ENCODE data around the gene TRIML1.

DNA sequence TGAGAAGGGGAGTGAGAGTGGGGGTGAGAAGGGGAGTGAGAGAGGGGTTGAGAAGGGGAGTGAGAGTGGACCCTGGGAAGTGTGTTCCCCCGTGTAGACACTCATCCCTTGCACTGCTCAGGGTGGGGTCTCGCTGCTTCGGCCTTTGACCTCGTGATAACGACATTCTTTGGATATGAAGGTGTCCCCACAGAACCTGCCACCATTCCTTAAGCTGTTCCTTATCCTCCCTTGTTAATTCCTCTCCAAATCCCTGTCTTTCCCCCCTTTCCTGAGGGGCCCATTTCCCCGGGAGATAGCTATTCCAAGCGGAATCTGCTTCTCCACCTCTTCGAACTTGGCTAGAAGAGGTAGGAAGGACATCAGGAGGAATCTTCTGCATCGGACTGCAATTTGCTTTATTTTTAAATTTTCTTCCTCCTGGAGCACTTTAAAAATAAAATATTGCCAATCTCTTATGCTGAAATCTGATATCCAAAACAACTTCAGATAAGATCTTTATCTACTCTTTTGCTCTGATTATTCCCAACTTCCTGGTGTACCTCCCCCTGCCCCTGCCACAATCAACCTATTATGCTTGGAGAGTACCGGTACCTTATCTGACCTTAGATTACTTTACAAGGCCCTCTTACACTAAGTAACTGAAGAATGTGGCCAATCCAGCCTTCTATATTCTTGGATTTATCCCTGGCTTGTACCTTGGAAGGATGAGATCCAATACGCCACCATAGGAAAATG, 15.6 kb downstream of the TRIML1 start:
- TF ChIP-seq, protein P1, sequence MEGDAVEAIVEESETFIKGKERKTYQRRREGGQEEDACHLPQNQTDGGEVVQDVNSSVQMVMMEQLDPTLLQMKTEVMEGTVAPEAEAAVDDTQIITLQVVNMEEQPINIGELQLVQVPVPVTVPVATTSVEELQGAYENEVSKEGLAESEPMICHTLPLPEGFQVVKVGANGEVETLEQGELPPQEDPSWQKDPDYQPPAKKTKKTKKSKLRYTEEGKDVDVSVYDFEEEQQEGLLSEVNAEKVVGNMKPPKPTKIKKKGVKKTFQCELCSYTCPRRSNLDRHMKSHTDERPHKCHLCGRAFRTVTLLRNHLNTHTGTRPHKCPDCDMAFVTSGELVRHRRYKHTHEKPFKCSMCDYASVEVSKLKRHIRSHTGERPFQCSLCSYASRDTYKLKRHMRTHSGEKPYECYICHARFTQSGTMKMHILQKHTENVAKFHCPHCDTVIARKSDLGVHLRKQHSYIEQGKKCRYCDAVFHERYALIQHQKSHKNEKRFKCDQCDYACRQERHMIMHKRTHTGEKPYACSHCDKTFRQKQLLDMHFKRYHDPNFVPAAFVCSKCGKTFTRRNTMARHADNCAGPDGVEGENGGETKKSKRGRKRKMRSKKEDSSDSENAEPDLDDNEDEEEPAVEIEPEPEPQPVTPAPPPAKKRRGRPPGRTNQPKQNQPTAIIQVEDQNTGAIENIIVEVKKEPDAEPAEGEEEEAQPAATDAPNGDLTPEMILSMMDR (tag by site-specific recombination; IDR thresholded peaks at IDR 0.05): no peak
- TF ChIP-seq ZNF768 (tag by site-specific recombination; IDR thresholded peaks at IDR 0.05): no peak
